ENCODE measurements around the gene THAP3. TPM values are rescaled to one million over a fixed set of nuclear protein-coding genes. Genes with fewer than 3 reads are reported as not detected.

The THAP3 gene
- total RNA-seq, 5 donors from 2014 or later (not counting 1 experiment from before 2014, with no cell fraction given) = 12.8 to 37.1 (median 26.1) TPM

DNA sequence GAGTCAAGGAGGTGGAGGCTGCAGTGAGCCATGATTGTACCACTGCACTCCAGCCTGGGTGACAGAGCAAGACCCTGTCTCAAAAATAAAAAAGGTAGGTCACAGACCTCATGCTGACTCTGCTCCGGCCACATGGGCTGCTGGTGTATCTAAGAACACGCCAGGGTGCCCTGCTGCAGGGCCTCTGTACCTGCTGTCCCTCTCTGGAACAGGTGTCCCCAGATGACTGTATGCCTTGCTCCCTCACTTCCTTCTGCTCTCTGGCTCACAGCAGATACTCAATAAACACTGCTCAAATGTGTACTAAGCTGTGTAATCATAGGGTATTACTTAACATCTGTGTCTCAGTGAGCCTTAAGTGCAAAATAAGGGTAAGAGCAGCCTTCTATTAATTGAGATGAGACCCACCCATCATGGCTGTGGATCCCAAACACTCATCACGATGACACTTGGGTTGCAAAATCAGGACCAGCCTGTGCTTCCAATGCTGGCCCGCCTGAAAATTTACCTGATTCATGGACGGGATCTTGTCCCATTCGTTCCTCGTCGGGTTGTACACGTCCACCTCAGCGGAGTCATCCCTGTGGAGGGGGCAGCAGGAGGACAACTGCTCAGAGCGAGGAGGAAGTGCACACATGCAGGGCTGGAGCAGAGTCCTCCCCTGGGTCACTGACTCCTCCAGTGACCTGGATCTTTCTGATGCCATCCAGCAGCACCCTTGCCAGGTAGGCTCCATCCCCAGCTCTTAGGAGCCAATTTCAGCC, 29.5 kb upstream of the THAP3 start:
- H3K9me3 ChIP-seq = no peaks in the 10 kb centered on the region
- ATAC-seq (replicated peaks in 1 of 4) (no peak), DNase-seq (no peak)
- Mint-ChIP-seq H3K9me3 (no peaks in the 10 kb centered on the region), H3K4me3 (no peak overlapping the region), H3K4me1 (peaks cover 39 to 74% (median 71%) of the 10 kb centered on the region in 3 donors), H3K36me3 (peaks cover 30% of the 10 kb centered on the region), H3K27ac (no peak overlapping the region), H3K27me3 (no peaks in the 10 kb centered on the region)
- no peak overlapping the region for H3K27ac ChIP-seq (ENCODE audit: low read length)
- ChIA-PET POLR2A (interaction anchor here in 1 of 2 donors (0.6 kb wide), 1 partner anchor 12 kb away, joined by 4 read pairs; no protein-coding TSS in a partner anchor), CTCF (no interaction called here)
- 94% methylated on average over 11 of the region's 11 CpGs for WGBS (ENCODE audit: insufficient coverage)
- H3K27me3 ChIP-seq (replicated peaks in 1 of 2; ENCODE audit: control insufficient read depth in 2 of 2, extremely low read depth in 1 of 2, insufficient read depth in 2 of 2, low read length in 1 of 2) = no peaks in the 10 kb centered on the region
- no peak overlapping the region for H3K4me3 ChIP-seq (ENCODE audit: control insufficient read depth in 1 of 2, extremely low read depth in 1 of 2, low read length in 1 of 2)
- H3K36me3 ChIP-seq (ENCODE audit: control insufficient read depth in 2 of 2, extremely low read depth in 1 of 2, insufficient read depth in 1 of 2, low read length in 1 of 2) = peaks cover 17 to 69% of the 10 kb centered on the region in 2 donors
- H3K4me1 ChIP-seq (ENCODE audit: control insufficient read depth in 1 of 2, extremely low read depth in 1 of 2, insufficient read depth in 2 of 2, low read length in 2 of 2) = peaks cover 9 to 74% of the 10 kb centered on the region in 2 experiments

DNA sequence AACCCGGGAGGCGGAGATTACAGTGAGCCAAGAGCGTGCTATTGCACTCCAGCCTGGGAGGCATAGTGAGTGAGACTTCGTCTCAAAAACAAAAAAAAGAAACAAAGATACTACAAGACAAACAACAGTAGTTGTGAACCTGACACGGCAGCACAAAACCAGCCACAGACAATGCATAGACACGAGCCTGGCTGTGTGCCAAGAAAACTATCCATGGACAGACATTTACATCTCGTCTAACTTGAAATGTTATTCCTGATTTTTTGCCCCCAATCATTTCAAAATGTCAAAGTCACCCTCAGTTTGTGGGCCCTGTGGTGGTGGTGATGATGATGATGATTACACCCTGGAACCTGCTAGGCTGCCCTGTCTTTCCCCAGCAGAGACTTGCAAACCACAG, 28.3 kb upstream of the THAP3 start:
- no peaks in the 10 kb centered on the region for H3K27me3 Mint-ChIP-seq
- Histone ChIP-seq H3K9me3 (no peaks in the 10 kb centered on the region), H3K4me1 (ENCODE audit: control insufficient read depth in 1 of 2, extremely low read depth in 1 of 2, insufficient read depth in 2 of 2, low read length in 2 of 2) (peaks cover 12 to 78% of the 10 kb centered on the region in 2 experiments), H3K36me3 (ENCODE audit: control insufficient read depth in 2 of 2, extremely low read depth in 1 of 2, insufficient read depth in 1 of 2, low read length in 1 of 2) (peaks cover 17 to 64% of the 10 kb centered on the region in 2 donors), H3K27me3 (replicated peaks in 1 of 2; ENCODE audit: control insufficient read depth in 2 of 2, extremely low read depth in 1 of 2, insufficient read depth in 2 of 2, low read length in 1 of 2) (no peaks in the 10 kb centered on the region), H3K27ac (ENCODE audit: low read length) (no peak overlapping the region), H3K4me3 (ENCODE audit: control insufficient read depth in 1 of 2, extremely low read depth in 1 of 2, low read length in 1 of 2) (no peak overlapping the region)
- WGBS (ENCODE audit: insufficient coverage) = 100% methylated on average over 1 of the region's 7 CpGs
- H3K36me3 Mint-ChIP-seq = peaks cover 35% of the 10 kb centered on the region
- ATAC-seq (replicated peaks in 1 of 4) = no peak
- no peaks in the 10 kb centered on the region for H3K9me3 Mint-ChIP-seq
- H3K4me3 Mint-ChIP-seq = peak overlapping the region in 2 of 3 donors; percentile 24 to 30
- H3K4me1 Mint-ChIP-seq = peaks cover 40 to 73% (median 66%) of the 10 kb centered on the region in 3 donors
- no peak overlapping the region for H3K27ac Mint-ChIP-seq
- POLR2A ChIA-PET = interaction anchor here in 1 of 2 donors (0.6 to 1.1 kb wide), 2 partner anchors 10 to 16 kb away, joined by 3 to 4 read pairs; no protein-coding TSS in a partner anchor
- CTCF ChIA-PET = no interaction called here
- DNase-seq = no peak

DNA sequence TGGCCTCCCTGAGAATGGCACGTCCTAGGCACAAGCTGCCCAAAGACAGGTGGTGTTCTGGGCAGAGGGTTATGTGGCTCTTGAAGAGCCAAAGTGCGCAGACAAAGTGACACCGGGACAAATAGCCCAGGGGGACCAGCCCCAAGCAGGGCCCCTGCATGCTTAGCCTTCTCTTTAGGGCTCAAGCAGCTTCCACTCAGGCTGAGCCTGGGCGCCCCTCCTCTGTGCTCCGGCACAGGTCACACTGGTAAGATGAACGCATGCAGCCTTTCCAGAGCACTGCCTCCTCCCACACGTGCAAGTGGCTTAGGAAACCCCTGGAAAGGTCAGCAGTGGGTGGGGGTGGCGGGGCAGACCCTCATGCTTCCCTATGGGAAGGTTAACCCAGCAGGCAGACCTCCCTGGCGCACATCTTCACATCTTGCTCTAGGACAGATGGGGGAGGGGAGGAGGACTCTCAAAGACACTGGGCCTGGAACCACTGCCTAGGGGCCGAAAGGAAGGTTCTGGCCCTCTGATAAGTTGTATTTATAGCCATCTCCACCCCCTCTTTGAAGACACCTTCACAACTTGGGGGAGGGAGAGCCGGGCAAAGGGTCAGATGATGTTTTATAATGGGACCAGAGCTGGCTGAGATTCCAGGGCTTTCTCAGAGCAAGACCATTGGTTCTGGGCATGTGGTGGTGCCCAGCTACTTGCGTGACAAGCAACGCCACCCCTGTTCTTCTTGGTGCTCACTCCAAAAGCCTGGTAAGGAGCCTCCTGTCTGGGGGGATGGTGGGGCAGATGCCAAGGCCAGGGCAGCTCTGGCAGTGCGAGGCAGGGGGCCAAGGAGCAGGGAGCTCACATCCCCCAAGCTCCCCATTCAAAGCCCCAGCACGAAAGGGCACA, 27.5 kb upstream of the THAP3 start:
- Mint-ChIP-seq H3K9me3 (no peaks in the 10 kb centered on the region), H3K27ac (no peak overlapping the region), H3K4me3 (peak overlapping the region in 2 of 3 donors; percentile 9 to 99), H3K27me3 (no peaks in the 10 kb centered on the region), H3K4me1 (peaks cover 41 to 66% (median 60%) of the 10 kb centered on the region in 3 donors), H3K36me3 (peaks cover 35% of the 10 kb centered on the region)
- Histone ChIP-seq H3K9me3 (no peaks in the 10 kb centered on the region), H3K36me3 (ENCODE audit: control insufficient read depth in 2 of 2, extremely low read depth in 1 of 2, insufficient read depth in 1 of 2, low read length in 1 of 2) (peaks cover 17 to 59% of the 10 kb centered on the region in 2 donors), H3K27me3 (replicated peaks in 1 of 2; ENCODE audit: control insufficient read depth in 2 of 2, extremely low read depth in 1 of 2, insufficient read depth in 2 of 2, low read length in 1 of 2) (no peaks in the 10 kb centered on the region), H3K4me3 (ENCODE audit: control insufficient read depth in 1 of 2, extremely low read depth in 1 of 2, low read length in 1 of 2) (no peak overlapping the region), H3K4me1 (ENCODE audit: control insufficient read depth in 1 of 2, extremely low read depth in 1 of 2, insufficient read depth in 2 of 2, low read length in 2 of 2) (peaks cover 12 to 70% of the 10 kb centered on the region in 2 experiments), H3K27ac (ENCODE audit: low read length) (no peak overlapping the region)
- POLR2A ChIA-PET = interaction anchor here (0.5 to 1.1 kb wide), 3 partner anchors 9 to 48 kb away, joined by 3 to 4 read pairs (median 3); partner anchors contain the start of gene ZBTB48 (in 1 of the 2)
- ATAC-seq (replicated peaks in 1 of 4) = no peak
- 100% methylated on average over 3 of the region's 15 CpGs for whole genome bisulfite sequencing (ENCODE audit: insufficient coverage)
- DNase-seq = no peak
- CTCF ChIA-PET = interaction anchor here in 1 of 2 donors (0.6 to 0.9 kb wide), 2 partner anchors 17 to 393 kb away, joined by 3 to 5 read pairs; no protein-coding TSS in a partner anchor

DNA sequence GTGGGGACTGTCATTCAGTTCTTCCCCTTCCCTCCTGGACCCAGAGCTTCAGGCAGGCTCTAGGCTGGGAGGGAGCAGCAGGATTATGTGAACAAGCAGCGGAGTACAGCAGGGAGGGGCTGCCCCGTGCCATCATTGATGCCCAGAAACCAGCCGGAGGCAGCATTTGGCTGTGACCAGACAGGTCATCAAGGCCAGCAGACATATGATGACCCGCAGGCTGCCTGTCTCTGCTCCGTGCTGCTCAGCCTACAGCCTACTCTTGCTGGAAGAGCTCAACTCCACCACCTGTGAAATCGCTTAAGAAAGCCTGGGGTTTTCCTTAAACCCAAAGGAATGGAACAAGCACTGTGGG, 26.9 kb upstream of the THAP3 start:
- H3K4me1 Mint-ChIP-seq = peaks cover 41 to 60% (median 55%) of the 10 kb centered on the region in 3 donors
- H3K36me3 Mint-ChIP-seq = peaks cover 35% of the 10 kb centered on the region
- H3K27ac Mint-ChIP-seq = no peak overlapping the region

DNA sequence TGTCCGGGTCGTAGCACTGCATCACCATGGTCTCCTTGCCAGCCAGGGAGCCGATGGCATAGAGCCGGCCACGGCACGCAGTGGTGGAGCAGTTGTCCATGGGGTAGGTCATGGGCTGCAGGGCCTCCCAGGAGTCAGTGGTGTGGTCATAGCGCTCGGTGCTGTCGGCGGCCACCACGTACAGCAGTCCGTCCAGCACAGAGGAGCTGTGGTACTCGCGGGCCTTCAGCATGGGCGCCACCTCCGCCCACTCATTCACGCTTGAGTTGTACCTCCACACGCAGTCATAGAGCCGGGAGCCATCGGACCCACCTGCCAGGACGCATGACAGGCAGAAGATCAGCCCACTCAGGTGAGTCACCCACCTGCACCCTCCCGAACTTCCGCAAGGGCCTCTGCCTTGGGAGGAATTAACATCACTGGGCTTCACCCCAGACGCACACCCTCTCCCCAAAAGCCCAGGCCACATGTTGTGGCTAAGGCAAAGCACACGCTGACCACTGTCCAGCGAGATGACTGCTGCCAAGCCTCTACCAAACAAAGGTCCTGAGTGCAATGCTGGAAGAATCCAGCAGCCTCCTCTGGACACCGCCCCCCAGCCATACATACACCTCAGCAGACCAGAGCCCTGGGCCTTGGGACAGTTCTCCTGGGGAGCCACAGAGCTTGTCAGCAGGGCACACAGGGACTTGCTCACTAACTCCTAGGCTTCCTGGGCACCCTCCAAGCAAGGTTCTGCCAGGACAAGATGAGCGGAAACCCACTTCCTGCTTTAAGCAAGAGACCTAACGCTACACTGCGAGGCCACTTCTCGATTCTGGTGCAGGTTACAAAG, 25.3 kb upstream of the THAP3 start:
- Histone ChIP-seq H3K9me3 (no peaks in the 10 kb centered on the region), H3K4me3 (ENCODE audit: control insufficient read depth in 1 of 2, extremely low read depth in 1 of 2, low read length in 1 of 2) (peak overlapping the region; percentile 79 to 97), H3K27me3 (replicated peaks in 1 of 2; ENCODE audit: control insufficient read depth in 2 of 2, extremely low read depth in 1 of 2, insufficient read depth in 2 of 2, low read length in 1 of 2) (no peaks in the 10 kb centered on the region), H3K4me1 (ENCODE audit: control insufficient read depth in 1 of 2, extremely low read depth in 1 of 2, insufficient read depth in 2 of 2, low read length in 2 of 2) (peaks cover 16 to 66% of the 10 kb centered on the region in 2 experiments), H3K27ac (ENCODE audit: low read length) (peak overlapping the region; percentile 22), H3K36me3 (ENCODE audit: control insufficient read depth in 2 of 2, extremely low read depth in 1 of 2, insufficient read depth in 1 of 2, low read length in 1 of 2) (peaks cover 17 to 38% of the 10 kb centered on the region in 2 donors)
- peaks cover 29% of the 10 kb centered on the region for H3K36me3 Mint-ChIP-seq
- ATAC-seq (replicated peaks in 1 of 4) (peak; percentile 17 to 27 (median 20)), DNase-seq (peak in 33 of 35 experiments; percentile 35 to 74 (median 54))
- no peaks in the 10 kb centered on the region for H3K9me3 Mint-ChIP-seq
- CTCF ChIA-PET = interaction anchor here (0.5 to 2.0 kb wide), 6 partner anchors 14 to 102 kb away, joined by 3 to 10 read pairs (median 4); partner anchors contain the start of genes DNAJC11 (in 1 of the 2), NOL9 (in 1 of the 2), PHF13 (in 1 of the 2) and ZBTB48 (in 1 of the 2)
- peak overlapping the region; percentile 86 to 99 for H3K27ac Mint-ChIP-seq
- WGBS (ENCODE audit: insufficient coverage) = 44% methylated on average over 25 of the region's 31 CpGs
- peak overlapping the region; percentile 96 to 99 (median 99) for H3K4me3 Mint-ChIP-seq
- no peaks in the 10 kb centered on the region for H3K27me3 Mint-ChIP-seq
- POLR2A ChIA-PET = no interaction called here
- peaks cover 50 to 68% (median 60%) of the 10 kb centered on the region in 3 donors for H3K4me1 Mint-ChIP-seq

More for the DNA sequence above, 26.9 kb upstream of the THAP3 start:
- Mint-ChIP-seq H3K4me3 (peak overlapping the region in 1 of 3 donors; percentile 99), H3K27me3 (no peaks in the 10 kb centered on the region), H3K9me3 (no peaks in the 10 kb centered on the region)
- ATAC-seq (replicated peaks in 1 of 4) = no peak
- DNase-seq = no peak
- ChIA-PET POLR2A (interaction anchor here in 1 of 2 donors (0.5 to 0.8 kb wide), 2 partner anchors 18 to 47 kb away, joined by 3 to 4 read pairs; partner anchors contain the start of gene ZBTB48), CTCF (interaction anchor here in 1 of 2 donors (0.6 to 0.9 kb wide), 2 partner anchors 17 to 394 kb away, joined by 3 to 5 read pairs; no protein-coding TSS in a partner anchor)
- no peak overlapping the region for H3K4me3 ChIP-seq (ENCODE audit: control insufficient read depth in 1 of 2, extremely low read depth in 1 of 2, low read length in 1 of 2)
- H3K27me3 ChIP-seq (replicated peaks in 1 of 2; ENCODE audit: control insufficient read depth in 2 of 2, extremely low read depth in 1 of 2, insufficient read depth in 2 of 2, low read length in 1 of 2) = no peaks in the 10 kb centered on the region
- peaks cover 17 to 54% of the 10 kb centered on the region in 2 donors for H3K36me3 ChIP-seq (ENCODE audit: control insufficient read depth in 2 of 2, extremely low read depth in 1 of 2, insufficient read depth in 1 of 2, low read length in 1 of 2)
- peaks cover 12 to 64% of the 10 kb centered on the region in 2 experiments for H3K4me1 ChIP-seq (ENCODE audit: control insufficient read depth in 1 of 2, extremely low read depth in 1 of 2, insufficient read depth in 2 of 2, low read length in 2 of 2)
- 98% methylated on average over 6 of the region's 6 CpGs for WGBS (ENCODE audit: insufficient coverage)
- no peaks in the 10 kb centered on the region for H3K9me3 ChIP-seq
- no peak overlapping the region for H3K27ac ChIP-seq (ENCODE audit: low read length)
